Stimulated activated CD4-positive, alpha-beta T cell treated with anti-CD3 and anti-CD28 coated beads, Interleukin-1b, Interleukin-23, amount 100 ng/mL, for 24 hours (primary cell): ENCODE results near the gene MYOF.

Experiments
- DNase-seq, 4 experiments: peaks; one replicate each; pipeline ENCODE4 v3.0.0-alpha.2; 2020; ENCODE audit warnings: low read depth in 4 of 4, low spot score in 1 of 4

MYOF gene

GRCh38 chr10:93261089-93261488, 221.0 kb downstream of the MYOF start:
- DNase-seq = no peak

GRCh38 chr10:93259126-93259525, 223.0 kb downstream of the MYOF start:
- DNase-seq = no peak
